GM10248 (cell line): ENCODE measurements around the gene HOXB5.

Experiments used
- CTCF ChIA-PET: fragments of 300-600 bp; sonication (Branson Sonifier 250); formaldehyde crosslinking; extraction: SDS; loops from one replicate; lab custom pipeline; 2021; ENCODE audit warnings: antibody characterized with exemption; lab: Yijun Ruan, JAX
- POLR2A ChIA-PET: fragments of 350-650 bp; sonication (Branson Sonifier 250); formaldehyde crosslinking; extraction: SDS; loops from one replicate; lab custom pipeline; 2020; ENCODE audit warnings: antibody characterized with exemption; lab: Yijun Ruan, JAX
- DNase-seq: peaks from one replicate; pipeline ENCODE4 v3.0.0; 2012; ENCODE audit errors: extremely low spot score
- TF ChIP-seq, protein P1 (sequence below): IDR thresholded peaks from 2 replicates; pipeline ENCODE4 v1.5.1; 2012; ENCODE audit warnings: mild to moderate bottlenecking, low read depth; ENCODE audit errors: extremely low read depth, missing control alignments, control extremely low read depth

HOXB5 gene

DNA sequence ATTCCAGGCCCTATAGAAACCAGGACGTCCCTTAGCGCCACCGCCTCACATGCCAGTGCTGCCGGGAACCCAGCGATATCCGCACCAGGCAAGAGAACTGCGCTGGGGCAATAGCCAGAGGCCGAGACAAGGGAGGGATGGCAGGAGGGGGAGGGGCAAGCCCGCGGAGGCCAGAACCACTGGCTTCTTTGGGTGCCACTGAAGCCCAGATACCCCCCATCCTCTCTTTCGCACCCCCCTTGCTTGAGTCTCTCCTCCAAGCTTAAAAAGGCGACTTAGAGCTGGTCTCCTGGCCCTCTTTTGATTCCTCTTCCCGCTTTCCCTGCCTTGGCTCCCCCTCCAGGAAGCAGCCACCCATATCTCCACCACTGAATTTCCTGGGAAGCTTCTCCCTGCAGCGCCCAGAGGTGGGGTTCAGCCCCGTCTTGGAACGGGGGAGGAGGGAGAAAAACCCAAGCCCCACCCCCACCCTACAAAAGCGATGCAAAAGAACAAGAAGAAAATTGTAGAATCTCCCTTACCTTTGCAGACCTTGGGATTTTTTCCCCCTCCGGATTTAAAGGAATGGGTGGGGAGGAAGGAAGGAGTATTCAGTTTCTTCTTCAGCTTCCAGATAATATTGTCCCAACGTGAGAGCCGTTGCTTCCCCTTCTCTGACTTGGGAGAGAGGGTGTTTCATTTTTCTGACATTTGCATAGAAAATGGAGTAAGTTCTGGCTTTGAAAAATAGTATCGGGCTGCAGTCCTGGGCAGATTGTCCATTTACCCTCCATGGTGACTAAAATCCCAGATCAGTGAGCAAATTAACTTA lies 10.6 kb upstream of the HOXB5 start:
- TF ChIP-seq, protein P1, sequence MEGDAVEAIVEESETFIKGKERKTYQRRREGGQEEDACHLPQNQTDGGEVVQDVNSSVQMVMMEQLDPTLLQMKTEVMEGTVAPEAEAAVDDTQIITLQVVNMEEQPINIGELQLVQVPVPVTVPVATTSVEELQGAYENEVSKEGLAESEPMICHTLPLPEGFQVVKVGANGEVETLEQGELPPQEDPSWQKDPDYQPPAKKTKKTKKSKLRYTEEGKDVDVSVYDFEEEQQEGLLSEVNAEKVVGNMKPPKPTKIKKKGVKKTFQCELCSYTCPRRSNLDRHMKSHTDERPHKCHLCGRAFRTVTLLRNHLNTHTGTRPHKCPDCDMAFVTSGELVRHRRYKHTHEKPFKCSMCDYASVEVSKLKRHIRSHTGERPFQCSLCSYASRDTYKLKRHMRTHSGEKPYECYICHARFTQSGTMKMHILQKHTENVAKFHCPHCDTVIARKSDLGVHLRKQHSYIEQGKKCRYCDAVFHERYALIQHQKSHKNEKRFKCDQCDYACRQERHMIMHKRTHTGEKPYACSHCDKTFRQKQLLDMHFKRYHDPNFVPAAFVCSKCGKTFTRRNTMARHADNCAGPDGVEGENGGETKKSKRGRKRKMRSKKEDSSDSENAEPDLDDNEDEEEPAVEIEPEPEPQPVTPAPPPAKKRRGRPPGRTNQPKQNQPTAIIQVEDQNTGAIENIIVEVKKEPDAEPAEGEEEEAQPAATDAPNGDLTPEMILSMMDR = no peak
- DNase-seq = no peak
- POLR2A ChIA-PET = no interaction called here
- CTCF ChIA-PET = no interaction called here

DNA sequence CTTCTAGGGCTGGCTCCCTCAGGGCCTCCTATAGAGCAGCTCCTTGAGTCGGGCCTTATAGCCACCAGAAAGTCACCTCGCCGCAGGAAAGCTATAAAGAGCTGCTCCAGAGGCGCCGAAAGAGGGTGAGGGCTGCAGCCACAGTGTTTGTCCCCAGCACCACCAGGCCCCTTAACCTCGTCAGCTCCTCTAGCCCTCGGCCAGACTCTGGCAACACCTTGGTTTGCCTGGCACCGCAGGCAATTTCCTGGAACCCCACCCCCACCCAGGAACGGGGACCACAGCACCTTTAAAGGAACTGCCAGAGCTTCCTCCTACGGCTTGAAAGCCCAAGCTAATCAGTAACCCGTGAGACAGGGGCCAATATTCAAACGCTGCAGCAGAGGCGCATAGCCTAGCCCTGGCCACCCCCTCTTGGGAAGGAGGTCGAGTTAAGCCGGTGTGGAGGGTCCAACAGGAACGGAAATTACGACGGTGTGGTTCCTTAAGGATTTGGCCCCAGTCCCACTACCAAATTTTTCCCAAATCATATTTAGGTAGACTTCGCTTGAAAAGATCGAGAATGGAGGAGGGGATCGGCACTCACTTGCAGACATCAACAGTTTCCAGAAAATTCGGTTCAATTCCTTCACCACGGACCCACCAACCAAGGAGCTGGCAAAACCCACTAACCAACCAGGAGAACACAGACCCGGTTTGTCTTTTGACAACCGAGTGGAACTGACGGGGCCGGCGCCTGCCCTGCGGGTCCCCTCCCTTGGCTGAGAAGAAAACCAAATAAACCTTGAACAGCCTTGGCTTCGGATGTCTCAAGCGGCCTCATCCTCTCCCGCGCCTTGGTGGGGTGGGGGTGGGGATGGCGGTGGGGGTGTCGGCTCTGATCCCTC lies 8.2 kb upstream of the HOXB5 start:
- TF ChIP-seq, protein P1 = no peak
- DNase-seq = no peak
- ChIA-PET POLR2A (no interaction called here), CTCF (interaction anchor here (0.9 to 2.3 kb wide), 11 partner anchors 8 to 576 kb away, joined by 3 to 13 read pairs (median 4); no protein-coding TSS in a partner anchor)

DNA sequence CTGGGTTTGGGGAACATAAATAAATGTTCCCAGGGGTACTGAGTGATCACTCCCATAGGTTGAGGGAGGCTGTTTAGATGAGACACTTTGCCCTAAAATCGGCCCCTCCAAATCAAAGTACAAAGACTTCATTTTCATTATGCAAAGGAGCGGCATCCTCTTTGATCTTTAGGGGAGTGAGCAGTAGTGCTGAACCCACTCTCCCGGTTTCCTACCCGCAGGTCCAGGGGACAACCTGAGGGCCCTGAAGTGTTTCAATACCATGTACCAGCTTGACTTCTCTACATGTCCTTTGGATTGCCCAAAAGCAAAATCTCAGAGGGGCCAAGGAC lies 7.6 kb upstream of the HOXB5 start:
- ChIA-PET POLR2A (no interaction called here), CTCF (interaction anchor here (0.9 to 2.3 kb wide), 11 partner anchors 9 to 575 kb away, joined by 3 to 13 read pairs (median 4); no protein-coding TSS in a partner anchor)
- DNase-seq = no peak
- TF ChIP-seq, protein P1 = no peak

DNA sequence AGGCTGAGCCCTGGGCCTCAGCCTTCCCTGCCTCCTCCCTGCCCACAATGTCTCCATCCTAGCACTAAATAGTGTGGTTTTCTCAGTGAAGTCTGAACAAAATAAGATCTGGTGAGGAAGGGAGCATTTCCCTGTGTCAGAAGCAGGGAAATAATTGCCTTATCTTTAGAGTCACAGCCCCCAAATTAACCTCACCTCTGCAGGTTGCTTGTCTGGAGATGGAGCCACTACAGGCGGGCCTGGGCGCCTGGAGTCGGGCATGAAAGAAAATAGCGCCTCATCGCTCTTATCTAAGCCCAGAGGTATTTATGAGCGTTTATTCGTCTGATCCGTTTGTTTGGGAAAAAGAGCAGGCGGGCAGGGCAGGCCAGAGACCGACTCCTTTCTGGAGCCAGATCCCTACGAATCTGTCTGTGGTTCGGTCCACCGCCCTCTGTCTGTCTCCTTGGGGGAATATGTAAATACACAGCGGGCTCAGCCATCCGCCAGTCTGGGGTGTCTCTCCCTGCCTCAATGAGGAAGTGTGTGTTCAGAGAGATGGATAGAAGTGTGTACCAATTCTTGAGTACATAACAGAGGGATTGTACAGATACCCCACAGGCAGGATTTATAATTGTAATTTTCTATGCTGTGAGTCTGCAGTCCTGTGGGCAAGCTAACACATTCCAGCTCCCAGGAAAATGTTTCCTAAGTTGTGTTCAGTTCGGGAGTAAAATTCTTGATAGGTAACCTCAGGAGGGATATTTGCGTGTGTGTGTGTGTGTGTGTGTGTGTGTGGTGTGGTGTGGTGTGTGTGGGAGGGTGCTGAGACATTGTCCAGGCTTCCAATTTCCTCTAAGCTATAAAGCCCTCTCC lies 6.9 kb upstream of the HOXB5 start:
- POLR2A ChIA-PET = interaction anchor here (0.6 kb wide), 1 partner anchor 535 kb away, joined by 4 read pairs; no protein-coding TSS in a partner anchor
- TF ChIP-seq, protein P1 = no peak
- DNase-seq = no peak
- CTCF ChIA-PET = interaction anchor here (0.9 to 2.3 kb wide), 9 partner anchors 9 to 575 kb away, joined by 3 to 13 read pairs (median 4); no protein-coding TSS in a partner anchor

DNA sequence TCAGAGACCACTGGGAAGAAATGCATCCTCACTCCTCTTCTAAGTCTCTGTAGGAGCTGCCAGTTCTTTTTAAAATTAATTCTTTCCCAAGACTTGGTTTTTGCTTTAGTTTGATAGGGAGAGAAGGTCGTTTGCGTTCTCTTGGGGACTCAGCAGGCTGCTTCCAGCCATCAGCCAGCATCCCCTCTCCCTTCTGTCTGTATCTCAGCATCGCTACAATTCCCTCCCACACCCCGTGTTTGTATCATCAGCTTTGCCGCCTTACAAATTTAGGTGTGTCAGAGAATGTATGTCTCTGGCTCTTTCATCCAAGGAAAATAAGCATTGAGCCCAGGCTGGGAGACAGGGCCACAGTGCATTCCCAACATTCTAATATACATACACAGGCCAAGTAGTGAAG lies 5.8 kb upstream of the HOXB5 start:
- CTCF ChIA-PET = interaction anchor here (0.8 to 1.7 kb wide), 4 partner anchors 10 to 336 kb away, joined by 3 to 8 read pairs (median 4); no protein-coding TSS in a partner anchor
- TF ChIP-seq, protein P1 = no peak

More for the DNA sequence above, 5.8 kb upstream of the HOXB5 start:
- POLR2A ChIA-PET = no interaction called here
- no peak for DNase-seq
